Mesendoderm (in vitro differentiated cells): ENCODE results near the gene KCNC1.
A peak's percentile ranks its signal among the peaks of the same experiment; 100 is the strongest.

Experiments
- DNase-seq: peaks from one replicate; pipeline ENCODE4 v3.0.0; 2013
- H2AK5ac ChIP-seq: 2 replicates; pipeline ENCODE4 v1.6.1; 2013; ENCODE audit warnings: low read length, inconsistent platforms
- H2BK120ac ChIP-seq: 2 replicates; pipeline ENCODE4 v1.6.1; 2013; ENCODE audit warnings: low read depth, mild to moderate bottlenecking, low read length, moderate library complexity, mixed read lengths
- H2BK15ac ChIP-seq: replicated peaks from 2 replicates; pipeline ENCODE4 v1.6.1; 2013; ENCODE audit warnings: low read depth, mild to moderate bottlenecking, moderate library complexity
- H2BK5ac ChIP-seq: 2 replicates; pipeline ENCODE4 v1.6.1; 2013; ENCODE audit warnings: low read length, inconsistent platforms
- H3K18ac ChIP-seq: 2 replicates; pipeline ENCODE4 v1.6.1; 2013; ENCODE audit warnings: mild to moderate bottlenecking, low read length, mixed read lengths
- H3K23ac ChIP-seq: one replicate; pipeline ENCODE4 v1.6.1; 2013; ENCODE audit warnings: low read length
- H3K27ac ChIP-seq: 2 replicates; pipeline ENCODE4 v1.5.1; 2013; ENCODE audit warnings: low read depth, mild to moderate bottlenecking, inconsistent platforms, low read length, moderate library complexity
- H3K27me3 ChIP-seq: 2 replicates; pipeline ENCODE4 v1.6.1; 2013; ENCODE audit warnings: low read length, control low read depth, mild to moderate bottlenecking, inconsistent platforms; ENCODE audit not compliant: insufficient read depth, poor library complexity
- H3K36me3 ChIP-seq: 2 replicates; pipeline ENCODE4 v1.6.1; 2013; ENCODE audit warnings: low read length, inconsistent platforms; ENCODE audit not compliant: control insufficient read depth, insufficient read depth
- H3K4ac ChIP-seq: one replicate; pipeline ENCODE4 v1.6.1; 2013; ENCODE audit warnings: low read depth, mild to moderate bottlenecking, low read length, moderate library complexity
- H3K4me1 ChIP-seq: 2 replicates; pipeline ENCODE4 v1.6.1; 2013; ENCODE audit warnings: low read depth, low read length, inconsistent platforms; ENCODE audit not compliant: control insufficient read depth
- H3K4me2 ChIP-seq: 2 replicates; pipeline ENCODE4 v1.6.1; 2013; ENCODE audit warnings: low read length
- H3K4me3 ChIP-seq: 2 replicates; pipeline ENCODE4 v1.5.1; 2013; ENCODE audit warnings: mild to moderate bottlenecking, low read length
- H3K56ac ChIP-seq: one replicate; pipeline ENCODE4 v1.6.1; 2013; ENCODE audit warnings: low read length
- H3K79me1 ChIP-seq: 2 replicates; pipeline ENCODE4 v1.6.1; 2013; ENCODE audit warnings: low read length, inconsistent platforms
- H3K79me2 ChIP-seq: 2 replicates; pipeline ENCODE4 v1.6.1; 2013; ENCODE audit warnings: mild to moderate bottlenecking, low read length; ENCODE audit not compliant: control insufficient read depth, insufficient read depth
- H3K9ac ChIP-seq: 2 replicates; pipeline ENCODE4 v1.6.1; 2013; ENCODE audit warnings: low read length, inconsistent platforms
- H4K5ac ChIP-seq: one replicate; pipeline ENCODE4 v1.6.1; 2013; ENCODE audit warnings: low read length
- H4K8ac ChIP-seq: one replicate; pipeline ENCODE4 v1.6.1; 2013; ENCODE audit warnings: low read depth, mild to moderate bottlenecking, control low read depth, low read length, moderate library complexity
- WGBS: extraction: QIAGEN DNeasy Blood & Tissue Kit; methylation state at CpG from one replicate; pipeline ENCODE4 v1.1.7; 2013; ENCODE audit warnings: low lambda C conversion rate, missing lambda C conversion rate; ENCODE audit not compliant: insufficient coverage; ENCODE audit errors: extremely low coverage; 5-methylcytosine and 5-hydroxymethylcytosine counted together

Gene KCNC1

DNA sequence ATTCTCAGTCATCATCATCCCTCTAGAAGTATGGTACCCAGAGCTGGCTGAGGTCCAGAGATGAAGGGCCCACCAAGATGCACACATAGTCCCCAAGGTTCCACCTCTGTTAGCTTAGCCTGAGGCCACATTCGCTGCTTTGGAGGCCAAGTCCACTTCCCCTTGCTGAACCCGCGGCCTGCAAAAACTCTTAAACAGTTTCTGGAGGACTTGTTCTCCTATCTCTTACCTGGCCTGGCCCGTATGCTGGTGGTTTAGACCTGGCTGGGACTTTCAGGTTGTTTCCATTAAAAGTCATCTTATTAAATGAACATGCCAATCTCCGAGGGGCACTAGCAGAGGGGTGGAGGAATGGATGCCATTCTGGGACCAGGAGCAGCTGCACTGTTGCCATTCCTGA, 64.6 kb downstream of the KCNC1 start:
- Histone ChIP-seq H4K8ac (no peak overlapping the region), H3K79me2 (no peaks in the 10 kb centered on the region), H2BK120ac (no peak overlapping the region), H3K4ac (no peak overlapping the region), H3K27me3 (no peaks in the 10 kb centered on the region), H2BK5ac (no peak overlapping the region), H3K27ac (no peak overlapping the region), H3K4me2 (no peak overlapping the region), H2AK5ac (no peak overlapping the region), H3K4me3 (no peak overlapping the region), H3K23ac (no peak overlapping the region), H3K18ac (no peak overlapping the region), H3K56ac (no peak overlapping the region), H3K36me3 (no peaks in the 10 kb centered on the region), H2BK15ac (no peak overlapping the region), H3K9ac (no peak overlapping the region), H4K5ac (no peak overlapping the region), H3K4me1 (no peaks in the 10 kb centered on the region), H3K79me1 (no peaks in the 10 kb centered on the region)
- no peak for DNase-seq
- no CpG with 5 or more reads among the region's 5 CpGs for WGBS

GRCh38 chr11:17801166-17801565, 66.6 kb downstream of the KCNC1 start:
- Histone ChIP-seq H2BK5ac (no peak overlapping the region), H3K56ac (no peak overlapping the region), H3K9ac (no peak overlapping the region), H4K5ac (no peak overlapping the region), H3K4me2 (no peak overlapping the region), H3K79me1 (no peaks in the 10 kb centered on the region), H3K36me3 (no peaks in the 10 kb centered on the region), H2BK120ac (no peak overlapping the region), H4K8ac (no peak overlapping the region), H3K18ac (no peak overlapping the region), H2BK15ac (no peak overlapping the region), H3K4me3 (no peak overlapping the region), H3K4ac (no peak overlapping the region), H3K23ac (no peak overlapping the region), H2AK5ac (no peak overlapping the region), H3K4me1 (no peaks in the 10 kb centered on the region), H3K79me2 (no peaks in the 10 kb centered on the region), H3K27me3 (no peaks in the 10 kb centered on the region), H3K27ac (no peak overlapping the region)
- DNase-seq = peak; percentile 23
- WGBS = no CpG with 5 or more reads among the region's 4 CpGs

- H3K79me2 ChIP-seq = no peaks in the 10 kb centered on the region
- no peak overlapping the region for H3K56ac ChIP-seq
- no peak overlapping the region for H3K4me2 ChIP-seq
- no CpG with 5 or more reads among the region's 4 CpGs for WGBS
- no peak overlapping the region for H2AK5ac ChIP-seq
- H3K23ac ChIP-seq = no peak overlapping the region
- no peaks in the 10 kb centered on the region for H3K27me3 ChIP-seq
- no peaks in the 10 kb centered on the region for H3K79me1 ChIP-seq
- H2BK15ac ChIP-seq = no peak overlapping the region
- DNase-seq = no peak
- H3K4me1 ChIP-seq = no peaks in the 10 kb centered on the region
- H3K4ac ChIP-seq = no peak overlapping the region
- H4K8ac ChIP-seq = no peak overlapping the region
- no peak overlapping the region for H2BK5ac ChIP-seq
- H3K18ac ChIP-seq = no peak overlapping the region
- H3K4me3 ChIP-seq = no peak overlapping the region
- no peak overlapping the region for H4K5ac ChIP-seq
- H3K27ac ChIP-seq = no peak overlapping the region
- H2BK120ac ChIP-seq = no peak overlapping the region
- H3K9ac ChIP-seq = no peak overlapping the region
- no peaks in the 10 kb centered on the region for H3K36me3 ChIP-seq
Observed at GRCh38 chr11:17802491-17802890, 67.9 kb downstream of the KCNC1 start.

DNA sequence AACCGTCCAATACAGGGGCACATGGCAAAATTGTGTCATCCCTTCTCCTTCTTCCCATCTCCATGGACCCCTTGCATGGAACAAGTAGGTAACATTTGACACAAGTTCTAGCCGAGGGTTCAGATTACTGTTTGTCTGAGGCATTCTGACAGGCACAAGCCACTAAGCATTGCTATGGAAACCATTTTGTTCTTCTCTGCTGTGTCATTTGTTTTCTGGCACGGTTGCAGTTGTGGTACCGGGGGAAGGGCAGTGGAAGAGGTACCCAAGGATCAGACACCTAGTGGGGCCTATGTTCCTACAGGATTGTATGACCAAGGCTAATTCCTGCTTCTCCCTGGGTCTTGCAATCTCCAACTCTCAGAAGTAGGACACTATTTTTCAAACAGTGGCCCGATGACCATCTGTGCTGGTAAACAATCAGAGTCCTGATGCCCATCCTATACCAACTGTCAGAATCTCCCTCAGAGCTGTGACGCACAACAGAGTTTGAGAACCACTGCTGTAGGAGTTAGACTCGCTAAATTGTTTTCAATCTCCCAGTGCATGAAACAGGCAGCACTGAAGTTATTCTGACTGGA, 69.3 kb downstream of the KCNC1 start:
- Histone ChIP-seq H3K4ac (no peak overlapping the region), H3K4me3 (no peak overlapping the region), H3K27ac (no peak overlapping the region), H3K27me3 (no peaks in the 10 kb centered on the region), H2BK15ac (no peak overlapping the region), H2AK5ac (no peak overlapping the region), H2BK120ac (no peak overlapping the region), H4K8ac (no peak overlapping the region), H2BK5ac (no peak overlapping the region), H3K4me2 (no peak overlapping the region), H3K56ac (no peak overlapping the region), H3K79me1 (no peaks in the 10 kb centered on the region), H3K23ac (no peak overlapping the region), H4K5ac (no peak overlapping the region), H3K18ac (no peak overlapping the region), H3K79me2 (no peaks in the 10 kb centered on the region), H3K9ac (no peak overlapping the region), H3K4me1 (no peaks in the 10 kb centered on the region), H3K36me3 (no peaks in the 10 kb centered on the region)
- WGBS = no CpG with 5 or more reads among the region's 7 CpGs
- no peak for DNase-seq

DNA sequence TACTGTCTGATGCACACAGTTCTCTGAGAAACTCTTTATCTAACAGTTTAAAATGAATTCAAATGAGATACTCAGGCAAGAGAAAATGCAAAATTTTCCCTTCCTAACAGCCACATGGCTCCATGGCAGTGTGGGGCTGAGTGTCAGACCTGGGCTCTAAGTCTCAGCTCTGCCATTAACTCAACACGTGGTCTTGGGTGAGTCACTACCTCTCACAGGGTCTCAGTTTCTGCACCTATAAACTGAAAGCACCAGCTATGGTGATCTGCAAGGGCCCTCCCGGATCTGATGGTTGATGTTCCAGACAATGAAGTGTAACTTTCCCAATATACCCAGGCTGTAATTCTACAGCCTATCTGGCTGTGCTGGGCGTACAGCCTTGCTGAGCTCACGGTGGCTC, 70.5 kb downstream of the KCNC1 start:
- Histone ChIP-seq H3K4me3 (no peak overlapping the region), H2BK120ac (no peak overlapping the region), H3K36me3 (no peaks in the 10 kb centered on the region), H4K5ac (no peak overlapping the region), H3K9ac (no peak overlapping the region), H3K4me2 (no peak overlapping the region), H3K79me1 (no peaks in the 10 kb centered on the region), H3K23ac (no peak overlapping the region), H3K27ac (no peak overlapping the region), H3K56ac (no peak overlapping the region), H3K4ac (no peak overlapping the region), H3K27me3 (no peaks in the 10 kb centered on the region), H2BK15ac (no peak overlapping the region), H4K8ac (no peak overlapping the region), H3K79me2 (no peaks in the 10 kb centered on the region), H3K4me1 (no peaks in the 10 kb centered on the region), H2BK5ac (no peak overlapping the region), H2AK5ac (no peak overlapping the region), H3K18ac (no peak overlapping the region)
- no peak for DNase-seq
- no CpG with 5 or more reads among the region's 4 CpGs for WGBS

DNA sequence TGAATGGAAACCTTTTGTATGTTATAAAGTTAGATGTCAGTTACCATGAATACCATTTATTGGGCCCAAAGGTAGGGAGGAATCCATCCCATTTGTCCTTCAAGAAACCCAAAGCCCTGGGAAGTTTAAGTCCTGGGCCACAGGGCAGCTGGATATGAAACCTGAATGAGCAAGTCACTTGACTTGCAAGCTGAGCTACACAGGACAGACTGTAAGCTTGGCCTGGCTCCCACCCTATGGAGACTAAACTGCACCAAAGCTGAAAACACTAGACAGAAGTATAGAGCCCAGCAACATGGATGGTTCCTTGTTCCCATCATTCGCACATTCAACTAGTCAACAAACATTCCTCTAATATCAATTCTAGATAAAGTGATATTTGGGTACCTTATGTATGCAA, 71.3 kb downstream of the KCNC1 start:
- Histone ChIP-seq H3K27ac (no peak overlapping the region), H3K79me2 (no peaks in the 10 kb centered on the region), H3K27me3 (no peaks in the 10 kb centered on the region), H3K4me1 (no peaks in the 10 kb centered on the region), H3K18ac (no peak overlapping the region), H3K4ac (no peak overlapping the region), H3K4me2 (no peak overlapping the region), H3K9ac (no peak overlapping the region), H3K4me3 (no peak overlapping the region), H3K56ac (no peak overlapping the region), H3K36me3 (no peaks in the 10 kb centered on the region), H3K79me1 (no peaks in the 10 kb centered on the region), H2BK120ac (no peak overlapping the region), H4K8ac (no peak overlapping the region), H2AK5ac (no peak overlapping the region), H3K23ac (no peak overlapping the region), H4K5ac (no peak overlapping the region), H2BK5ac (no peak overlapping the region), H2BK15ac (no peak overlapping the region)
- no CpG with 5 or more reads among the region's 1 CpG for WGBS
- no peak for DNase-seq
